Stimulated activated CD4-positive, alpha-beta T cell treated with anti-CD3 and anti-CD28 coated beads, Interleukin-4, amount 100 ng/mL, for 24 hours (primary cell): ENCODE measurements around the gene SULT1A1.
"Not testable (repeated sequence)": the region's sequence is repeated elsewhere in the genome, so short reads cannot be mapped to it uniquely, and the experiment has no call there.

Experiments
- DNase-seq: peaks from one replicate; pipeline ENCODE4 v3.0.0-alpha.2; 2020

The SULT1A1 gene

DNA sequence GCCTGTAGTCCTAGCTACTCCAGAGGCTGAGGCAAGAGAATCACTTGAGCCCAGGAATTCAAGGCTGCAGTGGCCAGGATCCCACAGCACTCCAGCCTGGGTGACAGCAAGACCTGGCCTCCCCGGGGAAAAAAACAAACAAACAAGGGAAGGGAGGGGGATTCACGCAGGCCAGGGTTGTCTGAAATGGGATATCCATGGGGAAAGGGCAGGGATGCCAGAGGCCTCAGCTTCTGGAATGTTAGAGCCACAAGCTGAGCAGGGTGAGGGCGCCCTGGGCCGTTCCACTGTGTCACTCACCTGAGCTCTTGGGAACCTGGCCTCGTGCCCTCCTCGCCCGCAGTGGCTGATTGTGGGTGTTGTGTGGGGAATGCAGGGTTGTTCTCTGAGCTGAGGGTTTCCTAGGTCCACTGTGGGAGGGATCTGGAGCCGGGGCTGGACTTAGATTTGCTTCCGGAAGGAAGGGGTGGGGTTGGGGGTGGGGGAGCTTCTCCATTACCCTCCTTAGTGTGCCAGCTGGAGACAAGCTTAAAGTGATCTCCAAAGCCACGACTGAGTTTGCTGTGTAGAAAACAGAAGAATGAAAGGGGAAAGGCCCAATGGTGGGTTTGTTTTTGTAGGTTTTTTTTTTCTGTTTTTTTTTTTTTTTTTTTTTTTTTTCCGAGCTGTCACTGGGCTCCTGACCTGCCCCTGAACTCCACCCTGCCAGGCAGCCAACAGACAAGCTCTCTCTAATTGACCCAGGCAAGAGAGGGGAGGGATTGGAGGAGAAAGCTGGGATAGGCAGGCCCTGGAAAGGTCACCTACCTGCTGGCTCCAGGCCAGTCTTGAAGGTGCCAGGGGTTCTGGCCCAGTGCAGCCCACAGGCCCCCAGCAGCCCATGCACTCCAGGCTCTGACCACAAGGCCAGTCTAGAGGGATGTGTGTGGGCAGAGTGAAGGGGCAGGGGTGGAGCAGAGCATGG, at the start of gene SULT1A1:
Gene SULT1A1, minus strand, starts transcription at position 414 of the 964 bp plus-strand sequence. CDS start 1,189 bp downstream, outside the sequence.
- DNase-seq: no peak

DNA sequence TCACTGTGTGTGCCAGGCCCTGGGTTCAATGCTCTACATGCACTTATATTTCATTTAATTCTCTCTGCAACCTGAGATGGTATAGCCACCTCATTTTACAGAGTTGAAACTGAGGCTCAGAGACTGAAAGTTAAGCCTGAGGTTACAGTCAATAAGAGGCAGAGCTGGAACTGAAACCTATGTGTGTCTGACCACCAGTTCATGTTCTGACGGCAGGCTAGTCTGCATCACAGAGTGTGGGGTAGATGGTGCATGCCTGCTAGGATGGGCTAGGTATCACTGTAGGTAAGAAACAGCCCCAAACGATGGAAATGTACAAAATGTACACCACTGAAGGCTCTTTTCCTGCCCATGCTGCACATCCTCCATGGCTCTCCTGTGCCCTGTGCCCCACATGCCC, 30.1 kb upstream of the SULT1A1 start:
- DNase-seq: not testable (repeated sequence)

DNA sequence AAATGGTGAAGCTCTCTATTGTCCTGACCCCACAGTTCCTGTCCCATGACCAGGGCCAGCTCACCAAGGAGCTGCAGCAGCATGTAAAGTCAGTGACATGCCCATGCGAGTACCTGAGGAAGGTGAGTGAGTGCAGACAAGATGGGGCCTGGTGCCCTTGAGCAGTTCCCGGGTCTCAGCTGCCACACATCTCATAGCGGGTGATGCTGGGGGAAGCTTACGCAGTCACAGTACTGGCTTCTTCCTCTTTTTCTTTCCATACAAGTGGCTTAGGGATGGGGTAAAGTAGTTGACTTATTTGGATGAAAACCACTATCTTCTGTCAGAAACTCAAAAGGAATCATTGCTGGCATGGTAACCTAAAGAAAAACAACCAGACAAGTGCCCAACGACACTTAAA, 28.5 kb upstream of the SULT1A1 start:
- DNase-seq: not testable (repeated sequence)

DNA sequence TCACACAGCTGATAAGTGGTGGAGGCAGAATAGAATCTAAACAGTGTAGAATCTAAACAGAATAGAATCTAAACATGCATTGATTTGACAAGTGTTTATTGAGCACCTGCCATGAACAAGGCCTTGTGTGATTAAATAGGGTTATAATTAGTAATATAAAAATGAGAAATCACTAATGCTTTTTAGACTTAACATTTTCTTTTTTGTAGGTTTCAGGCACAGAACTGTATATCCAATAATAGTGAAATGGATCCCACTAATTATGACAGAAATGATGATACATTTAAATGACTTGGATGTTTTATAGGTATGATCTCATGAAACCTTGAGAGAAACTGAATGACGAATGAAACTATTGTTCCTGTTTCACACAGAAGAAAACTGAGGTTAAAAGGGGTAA, 27.9 kb upstream of the SULT1A1 start, which contains the start of gene NPIPB8:
Gene NPIPB8, plus strand, starts transcription at position 301 of the 400 bp plus-strand sequence. CDS start 296 bp downstream, outside the sequence.
- DNase-seq: not testable (repeated sequence)

DNA sequence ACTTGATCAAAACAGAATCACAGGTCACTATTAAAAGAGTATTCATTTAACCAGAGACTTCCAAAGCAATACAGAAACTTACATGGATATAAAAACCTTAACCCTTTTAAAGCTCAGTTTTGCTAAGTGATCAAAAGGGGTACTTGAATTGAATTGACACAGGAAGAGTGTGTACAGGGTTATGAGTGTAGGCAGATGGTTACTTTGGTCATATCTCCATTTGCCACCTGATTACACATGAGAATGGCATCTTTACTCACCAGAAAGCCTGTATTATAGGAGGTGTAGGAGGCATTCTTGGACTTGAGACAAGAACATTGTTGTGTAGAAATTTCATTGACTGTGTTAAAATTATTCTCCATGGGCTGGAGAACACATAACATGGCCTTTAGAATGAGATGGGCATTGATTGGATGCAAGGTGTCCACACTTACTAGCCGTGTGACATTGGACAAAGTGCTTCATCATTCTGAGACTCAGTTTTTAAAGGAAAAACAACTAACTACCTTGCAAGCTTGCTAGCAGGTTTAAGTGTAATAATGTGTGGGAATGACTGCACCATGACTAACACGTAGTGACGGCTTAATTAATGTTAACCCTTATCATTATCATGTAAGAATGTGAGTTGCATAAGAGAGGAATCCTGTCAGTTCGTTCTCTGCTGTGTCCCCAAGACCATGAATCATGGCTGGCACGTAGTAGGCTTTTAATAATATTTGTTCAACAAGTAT, 26.4 kb upstream of the SULT1A1 start:
- not testable (repeated sequence) for DNase-seq

DNA sequence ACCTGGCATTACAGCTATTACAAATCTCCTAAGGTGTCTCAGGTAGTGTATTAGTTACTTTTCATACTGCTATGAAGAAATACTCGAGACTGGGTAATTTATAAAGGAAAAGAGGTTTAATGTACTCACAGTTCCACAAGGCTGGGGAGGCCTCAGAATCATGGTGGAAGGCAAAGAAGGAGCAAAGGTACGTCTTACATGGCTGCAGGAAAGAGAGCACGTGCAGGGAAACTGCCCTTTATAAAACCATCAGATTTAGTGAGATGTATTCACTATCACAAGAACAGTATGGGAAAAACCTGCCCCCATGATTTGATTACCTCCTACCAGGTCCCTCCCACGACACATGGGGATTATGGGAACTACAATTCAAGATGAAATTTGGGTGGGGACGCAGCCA, 21.1 kb upstream of the SULT1A1 start:
- DNase-seq: not testable (repeated sequence)

DNA sequence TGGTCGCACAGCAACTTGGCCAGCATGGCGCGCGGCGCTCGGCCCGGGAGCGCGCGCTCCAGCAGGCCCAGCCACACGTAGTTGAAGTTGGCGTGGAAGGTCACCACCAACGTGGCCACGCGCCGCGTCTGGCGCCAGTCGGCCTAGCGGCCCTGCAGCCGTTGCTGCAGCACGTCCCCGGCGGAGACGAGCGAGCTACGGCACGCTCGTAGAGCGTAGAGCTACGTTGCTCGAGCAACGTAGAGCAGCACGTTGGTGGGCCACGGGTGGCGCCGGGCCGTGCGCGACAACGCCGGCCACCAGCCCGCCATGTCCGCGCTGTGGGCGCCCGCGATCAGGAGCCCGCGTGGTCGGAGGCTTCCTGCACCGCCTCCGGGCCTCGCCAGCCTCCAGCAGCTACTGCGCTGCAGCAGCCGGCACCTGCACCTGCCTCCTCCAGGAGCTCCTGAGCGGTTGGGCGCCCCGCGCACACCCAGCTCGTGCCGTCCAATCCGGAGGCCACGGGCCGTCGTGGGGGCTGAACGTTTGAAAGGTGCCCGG, 13.4 kb upstream of the SULT1A1 start:
- DNase-seq: peak; percentile 69

DNA sequence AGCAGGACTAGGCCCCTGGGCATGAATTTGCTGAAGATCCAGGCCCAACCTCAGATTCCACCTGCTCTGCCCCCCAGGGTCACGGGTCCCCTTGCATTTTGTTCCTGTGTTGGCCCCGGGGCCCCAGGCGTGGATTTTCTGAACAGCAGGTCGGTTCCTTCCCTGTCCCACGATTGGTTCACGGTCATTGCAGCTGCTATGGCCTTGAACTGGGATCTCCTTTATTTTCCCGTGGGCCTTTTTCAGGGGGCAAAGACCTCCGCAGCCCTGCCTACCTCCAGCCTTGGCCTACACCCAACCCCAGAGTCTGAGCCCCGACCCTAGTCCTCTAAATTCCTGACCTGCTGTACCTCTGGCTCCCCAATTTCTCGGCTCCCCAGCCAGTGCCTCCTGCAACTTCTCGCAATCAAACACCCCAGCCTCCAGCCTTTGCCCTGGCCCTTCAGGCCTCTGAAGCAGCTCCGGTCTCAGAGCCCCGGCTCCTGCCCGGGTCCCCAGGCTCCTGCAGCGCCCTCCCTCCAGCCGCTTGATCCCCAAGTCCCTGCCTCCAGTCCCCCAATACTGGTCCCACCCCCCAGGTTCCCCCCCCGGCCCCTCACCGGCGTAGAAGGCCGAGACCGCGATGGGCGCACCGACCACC, 12.8 kb upstream of the SULT1A1 start:
- DNase-seq: not testable (repeated sequence)

DNA sequence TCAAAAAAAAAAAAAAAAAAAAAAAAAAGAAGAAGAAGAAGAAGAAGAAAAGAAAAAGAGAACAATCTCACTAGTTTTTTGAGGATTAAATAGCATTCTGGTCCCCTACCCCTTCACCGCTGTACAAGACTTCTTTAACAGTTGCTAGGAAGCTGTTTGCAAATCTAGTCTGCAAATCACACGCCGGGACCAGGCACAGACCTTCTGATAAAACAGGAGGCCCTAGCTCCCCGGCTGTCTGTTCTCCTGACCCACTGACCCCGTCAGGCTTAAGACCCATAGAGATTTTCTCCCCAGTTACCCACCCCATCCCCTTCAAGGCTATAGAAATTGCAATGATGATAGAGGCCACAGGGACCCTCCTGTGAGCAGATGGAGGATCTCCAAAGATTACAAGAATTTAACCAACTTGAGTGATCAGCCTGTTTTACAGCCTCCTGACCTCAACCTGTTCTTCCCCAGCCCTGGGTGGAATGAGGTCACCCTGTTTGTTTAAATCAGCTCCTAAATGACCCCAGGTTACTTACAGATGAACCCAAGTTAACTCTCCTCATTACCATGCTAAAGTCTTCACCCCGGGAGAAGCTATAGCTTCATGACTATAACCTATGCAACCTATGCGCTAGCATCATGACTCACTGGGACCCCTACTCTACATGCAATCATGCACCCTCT, 11.8 kb upstream of the SULT1A1 start:
- no peak for DNase-seq

DNA sequence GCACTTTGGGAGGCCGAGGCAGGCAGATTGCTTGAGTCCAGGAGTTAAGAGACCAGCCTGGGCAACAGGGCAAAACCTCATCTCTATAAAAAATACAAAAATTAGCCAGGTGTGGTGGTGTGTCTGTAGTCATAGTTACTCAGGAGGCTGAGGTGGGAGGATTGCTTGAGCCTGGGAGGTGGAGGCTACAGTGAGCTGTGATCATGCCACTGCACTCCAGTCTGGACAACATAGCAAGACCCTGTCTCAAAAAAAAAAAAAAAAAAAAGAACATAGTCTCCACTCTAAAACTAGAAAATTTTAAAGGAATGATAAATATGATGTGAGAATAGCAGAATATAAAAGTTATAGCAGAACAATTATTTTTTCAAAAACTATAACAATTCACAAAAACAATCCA, 10.5 kb upstream of the SULT1A1 start:
- DNase-seq: not testable (repeated sequence)

DNA sequence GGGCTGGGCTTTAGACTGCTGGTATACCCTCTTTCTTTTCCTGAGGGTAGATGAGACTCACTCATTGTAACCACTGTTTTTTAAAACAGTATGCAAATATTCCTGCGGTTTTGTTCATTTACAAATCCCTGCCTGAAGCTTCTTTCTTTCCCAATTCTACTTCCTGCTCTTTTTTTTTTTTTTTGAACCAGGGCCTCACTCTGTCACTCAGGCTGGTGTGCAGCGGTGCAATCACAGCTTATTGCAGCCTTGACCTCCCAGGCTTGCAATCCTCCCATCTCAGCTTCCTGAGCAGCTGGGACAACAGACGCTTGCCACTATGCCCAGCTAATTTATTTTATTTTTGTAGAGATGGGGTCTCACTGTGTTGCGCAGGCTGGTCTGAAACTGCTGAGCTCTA, 8.0 kb upstream of the SULT1A1 start:
- DNase-seq: no peak

DNA sequence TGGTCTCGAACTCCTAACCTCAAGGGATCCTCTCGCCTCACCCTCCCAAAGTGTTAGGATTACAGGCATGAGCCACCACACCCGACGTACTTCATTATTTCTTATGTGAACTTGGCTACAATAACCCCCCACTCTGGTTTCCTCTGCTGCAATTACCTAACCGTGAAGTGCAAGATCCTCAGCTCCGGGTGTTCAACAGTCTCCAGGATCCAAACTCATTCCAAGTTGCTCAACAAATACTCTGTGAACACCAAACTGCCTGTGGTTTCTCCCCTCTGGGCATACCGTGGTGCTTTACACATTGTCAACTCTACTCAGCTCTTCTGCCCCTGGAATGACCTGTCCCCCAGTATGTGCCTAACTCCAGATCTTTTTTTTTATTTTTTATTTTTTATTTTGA, 6.8 kb upstream of the SULT1A1 start:
- DNase-seq: no peak

DNA sequence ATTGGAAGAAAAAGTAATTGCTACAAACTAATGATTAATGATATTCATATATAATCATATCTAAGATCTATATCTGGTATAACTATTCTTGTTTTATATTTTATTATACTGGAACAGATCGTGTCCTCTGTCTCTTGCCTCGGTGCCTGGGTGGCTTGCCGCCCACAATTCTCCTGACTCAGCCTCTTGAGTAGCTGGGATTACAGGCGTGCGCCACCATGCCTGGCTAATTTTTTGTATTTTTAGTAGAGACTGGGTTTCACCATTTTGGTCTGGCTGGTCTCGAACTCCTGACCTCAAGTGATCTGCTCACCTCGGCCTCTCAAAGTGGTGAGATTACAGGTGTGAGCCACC, 6.4 kb upstream of the SULT1A1 start:
- DNase-seq: not testable (repeated sequence)

DNA sequence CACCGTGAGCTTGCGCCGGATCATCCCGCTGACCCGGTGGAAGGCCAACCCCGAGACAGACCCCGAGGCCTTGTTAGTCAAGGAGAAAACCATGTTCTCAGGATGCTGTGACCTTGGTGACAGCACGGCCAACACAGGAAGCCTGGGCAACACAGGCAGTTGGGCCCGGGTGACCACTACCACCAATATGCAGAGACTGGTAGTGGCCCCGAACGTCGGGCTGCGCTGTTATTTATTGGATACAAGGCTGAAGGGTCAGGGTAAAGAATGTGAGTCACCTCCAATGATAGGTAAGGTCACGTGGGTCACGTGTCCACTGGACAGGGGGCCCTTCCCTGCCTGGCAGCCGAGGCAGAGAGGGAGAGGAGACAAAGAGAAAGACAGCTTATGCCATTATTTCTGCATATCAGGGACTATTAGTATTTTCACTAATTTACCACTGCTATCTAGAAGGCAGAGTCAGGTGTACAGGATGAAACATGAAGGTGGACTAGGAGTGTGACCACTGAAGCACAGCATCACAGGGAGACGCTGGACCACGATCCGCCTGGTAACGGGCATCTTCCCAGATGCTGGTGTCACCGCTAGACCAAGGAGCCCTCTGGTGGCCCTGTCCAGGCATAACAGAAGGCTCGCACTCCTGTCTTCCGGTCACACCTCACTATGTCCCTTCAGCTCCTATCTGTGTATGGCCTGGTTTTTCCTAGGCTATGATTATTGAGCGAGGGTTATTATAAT, 5.8 kb upstream of the SULT1A1 start:
- DNase-seq: not testable (repeated sequence)

DNA sequence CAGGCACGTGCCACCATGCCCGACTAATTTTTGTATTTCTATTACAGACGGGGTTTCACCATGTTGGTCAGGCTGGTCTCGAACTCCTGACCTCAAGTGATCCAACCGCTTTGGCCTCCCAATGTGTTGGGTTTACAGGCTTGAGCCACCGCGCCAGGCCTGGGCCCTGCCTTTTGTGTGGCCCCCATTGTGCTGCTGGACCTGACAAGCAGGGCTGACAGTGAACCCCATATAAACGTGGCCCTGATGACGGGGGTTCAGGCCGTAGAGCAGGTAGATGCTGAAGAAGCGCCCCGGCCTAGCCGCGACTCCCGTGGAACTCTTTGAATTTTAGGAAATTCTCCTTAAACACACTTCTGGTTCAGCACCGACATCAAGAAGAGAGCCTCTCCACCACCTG, 4.7 kb upstream of the SULT1A1 start:
- DNase-seq: not testable (repeated sequence)

DNA sequence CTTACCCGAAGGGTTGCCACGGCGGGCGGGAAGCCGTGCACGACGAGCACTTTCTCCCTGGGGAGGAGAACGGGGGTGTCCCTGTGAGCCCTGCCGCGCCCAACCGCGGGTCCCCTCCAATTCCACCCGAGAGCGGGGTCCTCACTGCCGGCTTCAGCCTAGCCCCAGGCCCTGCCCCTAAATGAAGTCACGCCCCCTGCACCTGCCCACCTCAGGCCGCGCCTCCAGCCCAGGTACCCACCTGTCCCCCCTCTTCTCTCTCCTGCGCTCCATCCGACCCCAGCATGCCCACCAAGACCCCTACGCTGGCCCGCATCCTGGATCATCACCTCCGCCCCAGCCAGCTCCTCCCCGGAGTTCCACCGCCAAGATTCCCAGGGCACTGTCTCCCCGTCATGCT, 4.1 kb upstream of the SULT1A1 start:
- DNase-seq: not testable (repeated sequence)

DNA sequence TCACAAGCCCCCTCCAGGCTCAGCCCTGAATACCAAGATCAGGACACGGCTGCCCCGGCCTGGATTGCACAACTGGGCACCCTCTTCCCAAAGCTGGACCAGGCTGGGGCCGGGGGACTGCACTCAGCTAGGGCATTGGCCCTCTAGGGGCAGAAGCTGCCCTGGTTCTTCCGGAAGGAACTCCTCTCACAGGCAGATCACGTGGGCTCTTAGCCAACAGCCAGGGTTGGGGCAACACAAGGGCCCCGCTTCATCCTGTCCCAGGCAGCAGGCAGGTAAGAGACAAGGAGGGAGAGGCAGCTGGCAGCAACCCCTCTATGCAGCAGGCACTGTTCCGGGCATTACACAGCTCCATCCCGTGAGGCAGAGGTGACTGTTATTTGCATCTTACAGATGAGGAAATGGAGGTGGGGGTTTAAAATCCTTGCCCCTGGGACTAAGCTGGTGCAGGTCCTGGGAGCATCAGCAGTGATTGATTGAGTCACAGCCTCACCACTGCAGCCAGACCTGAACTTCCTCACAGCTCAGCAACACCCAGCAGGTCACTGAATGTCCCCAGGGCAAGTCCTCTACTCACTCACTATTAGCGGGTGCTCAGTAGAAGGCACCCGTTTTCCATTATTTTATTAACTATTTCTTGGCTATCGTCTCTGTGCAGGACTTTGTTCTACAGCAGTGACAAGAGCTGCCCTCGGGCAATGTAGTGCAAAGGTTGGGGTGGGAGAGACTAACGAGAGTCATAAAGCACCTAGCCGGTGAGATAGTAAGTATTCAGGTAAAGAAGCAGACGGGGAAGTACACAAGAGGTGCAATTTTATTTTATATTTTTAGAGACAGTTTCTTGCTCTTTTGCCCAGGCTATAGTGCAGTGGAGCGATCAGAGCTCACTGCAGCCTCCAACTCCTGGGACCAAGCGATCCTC, 2.8 kb upstream of the SULT1A1 start:
- DNase-seq: not testable (repeated sequence)

DNA sequence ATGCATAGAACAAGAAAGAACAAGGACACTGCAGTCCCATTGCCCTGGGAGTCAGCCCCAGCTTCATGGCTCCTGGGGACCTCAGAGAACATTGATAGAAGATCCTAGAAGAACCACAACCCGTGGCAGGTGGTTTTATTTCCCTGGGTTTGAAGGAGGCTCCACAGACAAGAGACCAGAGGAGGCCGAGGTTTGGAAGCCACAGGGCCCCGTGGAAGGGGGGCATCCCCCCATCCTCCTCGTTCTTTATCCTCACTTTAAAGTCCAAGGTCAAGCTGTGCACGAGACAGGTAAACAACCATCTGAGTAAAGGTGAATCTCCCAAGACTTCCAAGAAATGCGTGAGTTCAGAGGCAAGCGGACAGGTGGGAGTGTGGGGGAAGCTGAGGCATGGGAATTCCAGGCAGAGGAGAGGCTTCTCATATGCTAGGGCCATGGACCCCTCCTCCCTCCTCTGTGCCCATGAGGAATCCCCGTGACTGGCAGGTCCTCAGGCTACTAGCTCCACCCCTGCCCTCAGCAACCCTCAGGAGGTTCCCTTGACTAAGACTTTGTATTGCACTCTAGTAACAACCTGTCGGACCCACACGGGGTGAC, 849 bp upstream of the SULT1A1 start:
- DNase-seq: no peak

DNA sequence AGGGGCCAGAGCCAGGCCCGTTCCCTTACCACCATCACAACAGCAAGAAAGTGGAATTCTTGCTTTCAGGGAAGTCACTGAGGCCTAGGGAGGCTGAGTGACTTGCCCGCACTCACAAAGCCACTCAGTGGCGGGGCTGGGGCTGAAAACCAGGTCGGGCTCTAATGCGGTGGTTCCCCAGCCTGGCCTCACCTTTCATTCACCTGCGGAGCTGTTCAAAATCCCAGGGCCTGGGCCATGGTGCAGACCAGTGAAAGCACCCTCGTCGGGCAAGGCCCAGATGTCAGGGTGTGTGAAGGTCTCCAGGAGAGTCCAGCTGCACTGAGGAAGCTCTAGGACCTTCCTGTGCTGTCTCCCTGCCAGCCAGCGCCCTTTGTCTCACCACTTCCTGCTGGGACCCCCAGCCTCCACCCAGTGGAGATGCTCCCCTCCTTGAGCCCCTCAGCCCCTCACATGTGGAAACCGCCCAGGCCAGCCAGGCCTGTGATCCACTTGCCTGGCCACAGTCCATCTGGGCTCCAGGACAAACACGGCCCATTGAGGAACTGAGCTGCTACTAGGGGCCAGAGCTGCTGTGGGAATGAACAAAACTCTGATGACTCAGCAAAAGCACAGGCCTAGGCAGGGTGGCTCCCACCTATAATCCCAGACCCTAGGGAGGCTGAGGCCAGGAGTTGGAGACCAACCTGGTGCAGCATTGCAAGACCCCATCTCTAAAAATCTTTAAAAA, 812 bp downstream of the SULT1A1 start:
- not testable (repeated sequence) for DNase-seq
